ENCODE results near the gene MAD1L1.
"Not testable (repeated sequence)": the region's sequence is repeated elsewhere in the genome, so short reads cannot be mapped to it uniquely, and the experiment has no call there.

Gene MAD1L1

DNA sequence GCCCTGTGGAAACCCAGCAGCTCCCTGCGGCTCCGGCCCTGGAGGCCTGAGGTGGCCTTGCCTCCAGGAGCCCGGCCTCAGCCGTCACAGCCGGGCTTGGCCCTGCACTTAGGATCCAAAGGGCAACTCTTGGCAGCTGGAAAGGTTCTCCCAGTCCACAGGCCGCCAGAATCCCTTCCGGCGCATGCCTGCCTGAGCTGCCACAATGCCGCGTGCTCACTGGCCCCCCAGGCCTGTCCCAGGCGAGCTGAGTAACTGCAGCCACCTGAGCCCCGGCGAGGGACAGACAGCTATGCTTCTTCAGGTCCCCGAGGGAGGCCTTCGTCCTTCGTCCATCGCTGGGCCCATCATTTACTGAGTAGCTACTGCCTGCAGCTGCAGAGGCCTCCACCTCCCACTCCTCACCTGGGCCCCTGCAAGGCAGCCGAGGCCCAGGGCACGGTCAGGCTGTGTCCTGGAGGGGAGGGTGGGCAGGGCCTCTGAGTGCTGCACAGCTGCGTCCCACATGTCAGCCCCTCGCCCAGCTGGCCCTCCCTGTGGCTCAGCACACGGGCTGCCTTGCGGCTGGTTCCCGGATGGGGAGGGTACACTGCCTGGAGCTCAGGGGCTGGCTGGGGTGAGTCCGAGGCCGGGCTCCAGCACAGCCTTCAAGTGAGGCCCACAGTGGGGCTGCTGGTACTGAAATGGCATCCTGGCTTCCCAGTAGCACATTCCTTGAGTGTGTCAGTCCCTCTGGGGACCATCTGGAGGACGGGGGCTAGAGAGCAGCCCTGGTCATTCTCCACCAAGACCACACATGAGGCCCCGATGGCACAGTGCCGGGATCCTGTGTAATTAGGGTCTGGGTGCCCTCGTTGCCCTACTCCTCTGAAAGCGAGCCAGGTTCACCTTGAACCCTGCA lies 390.2 kb downstream of the MAD1L1 start:
- Histone ChIP-seq H3K9me3 (no peaks in the 10 kb centered on the region), H3K4me3 (ENCODE audit: low read depth in 1 of 2, low read length in 1 of 2) (no peak overlapping the region), H3K36me3 (no peaks in the 10 kb centered on the region), H3K27me3 (no peaks in the 10 kb centered on the region), H3K27ac (no peak overlapping the region), H3K4me1 (ENCODE audit: control insufficient read depth in 1 of 2, insufficient read depth in 1 of 2, low read depth in 1 of 2, low read length in 1 of 2) (peaks cover 0 to 11% of the 10 kb centered on the region in 2 experiments)
- no peak for TF ChIP-seq CTCF (IDR thresholded peaks at IDR 0.05)

DNA sequence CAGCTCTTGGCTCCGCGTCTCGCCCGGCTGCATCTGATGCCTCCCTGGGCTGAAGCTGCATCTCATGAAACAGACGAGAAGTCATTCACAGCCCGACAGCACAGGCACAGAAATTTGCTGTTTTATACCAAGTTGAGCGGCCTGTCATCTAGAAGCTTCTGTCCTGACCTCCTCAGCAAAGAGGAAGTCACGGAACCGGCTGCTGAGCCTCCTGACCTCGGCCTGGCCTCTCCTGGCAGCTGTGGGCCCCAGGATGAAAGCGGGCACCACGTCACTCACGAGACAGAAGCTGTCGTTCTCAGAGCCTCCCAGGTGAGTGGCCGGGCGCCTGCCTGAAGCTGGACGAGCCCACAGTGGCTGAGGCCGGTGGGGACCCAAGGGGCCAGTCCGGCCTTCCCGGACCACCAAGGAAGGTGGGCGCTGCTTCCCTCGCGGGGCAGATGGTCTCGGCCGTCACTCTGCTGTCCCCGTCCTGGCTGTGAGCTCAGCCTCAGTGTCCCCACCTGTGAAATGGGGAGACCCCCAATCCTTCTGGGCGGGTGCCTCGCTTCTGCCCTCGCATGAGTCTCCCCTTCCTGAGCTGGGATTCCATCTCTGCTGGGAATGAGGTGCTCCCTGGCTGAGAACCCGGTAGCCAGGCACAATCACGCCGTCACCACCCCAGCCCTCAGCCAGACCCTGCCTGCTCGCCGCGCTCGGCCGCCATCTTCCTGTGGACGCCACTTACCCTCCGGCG lies 391.3 kb downstream of the MAD1L1 start:
- not testable (repeated sequence) for H3K9me3 ChIP-seq; H3K4me1 ChIP-seq (ENCODE audit: control insufficient read depth in 1 of 2, insufficient read depth in 1 of 2, low read depth in 1 of 2, low read length in 1 of 2); H3K4me3 ChIP-seq (ENCODE audit: low read depth in 1 of 2, low read length in 1 of 2); H3K27me3 ChIP-seq; H3K36me3 ChIP-seq; H3K27ac ChIP-seq

GRCh38 chr7:1840744-1841143 lies 392.0 kb downstream of the MAD1L1 start:
- H3K27ac ChIP-seq; H3K4me1 ChIP-seq (ENCODE audit: control insufficient read depth in 1 of 2, insufficient read depth in 1 of 2, low read depth in 1 of 2, low read length in 1 of 2); H3K4me3 ChIP-seq (ENCODE audit: low read depth in 1 of 2, low read length in 1 of 2); H3K27me3 ChIP-seq; H3K9me3 ChIP-seq; H3K36me3 ChIP-seq: not testable (repeated sequence)

DNA sequence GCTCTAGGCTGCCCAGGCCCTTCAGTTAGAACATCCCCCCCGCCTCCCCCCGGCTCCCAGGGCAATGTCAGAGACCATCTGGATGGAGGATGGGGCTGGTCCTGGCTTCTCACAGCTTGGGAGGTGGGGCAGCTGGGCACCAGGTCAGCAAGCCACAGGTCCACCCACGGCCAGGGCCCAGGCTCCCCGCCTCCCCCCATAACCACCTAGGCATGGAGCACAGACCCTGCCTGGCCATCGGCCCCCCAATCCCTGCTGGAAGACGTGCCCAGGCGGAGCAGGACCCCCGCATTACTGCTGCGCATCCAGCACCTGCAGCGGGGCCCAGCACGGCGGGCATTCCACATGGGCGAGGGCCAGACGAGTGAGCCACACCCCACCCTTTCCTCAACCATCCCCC lies 393.0 kb downstream of the MAD1L1 start:
- H3K4me1 ChIP-seq (ENCODE audit: control insufficient read depth in 1 of 2, insufficient read depth in 1 of 2, low read depth in 1 of 2, low read length in 1 of 2) = peaks cover 0 to 6% of the 10 kb centered on the region in 2 experiments
- no peak overlapping the region for H3K27ac ChIP-seq
- no peaks in the 10 kb centered on the region for H3K9me3 ChIP-seq
- no peak for TF ChIP-seq CTCF (IDR thresholded peaks at IDR 0.05)
- no peaks in the 10 kb centered on the region for H3K27me3 ChIP-seq
- no peak overlapping the region for H3K4me3 ChIP-seq (ENCODE audit: low read depth in 1 of 2, low read length in 1 of 2)
- no peaks in the 10 kb centered on the region for H3K36me3 ChIP-seq

- H3K27me3 ChIP-seq; H3K27ac ChIP-seq; H3K36me3 ChIP-seq; H3K4me3 ChIP-seq (ENCODE audit: low read depth in 1 of 2, low read length in 1 of 2); H3K4me1 ChIP-seq (ENCODE audit: control insufficient read depth in 1 of 2, insufficient read depth in 1 of 2, low read depth in 1 of 2, low read length in 1 of 2); H3K9me3 ChIP-seq: not testable (repeated sequence)
Measured at GRCh38 chr7:1838911-1839531, 393.7 kb downstream of the MAD1L1 start.

DNA sequence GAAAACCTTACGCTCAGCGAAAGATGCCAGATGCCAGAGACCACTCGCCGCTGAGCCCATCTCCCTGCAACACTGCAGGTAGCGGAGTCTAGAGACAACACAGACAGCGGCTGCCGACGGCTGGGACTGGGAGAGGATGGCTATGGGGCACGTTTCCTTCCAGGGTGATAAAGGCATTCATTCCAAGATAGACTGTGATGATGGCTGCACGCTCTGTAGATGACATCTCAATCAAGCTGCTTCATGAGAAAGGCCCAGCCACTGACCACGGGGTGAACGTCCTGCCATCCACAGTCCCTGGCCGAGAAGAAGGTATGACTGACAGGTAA lies 394.2 kb downstream of the MAD1L1 start:
- H3K27ac ChIP-seq; H3K27me3 ChIP-seq; H3K36me3 ChIP-seq; H3K4me3 ChIP-seq (ENCODE audit: low read depth in 1 of 2, low read length in 1 of 2); H3K4me1 ChIP-seq (ENCODE audit: control insufficient read depth in 1 of 2, insufficient read depth in 1 of 2, low read depth in 1 of 2, low read length in 1 of 2); H3K9me3 ChIP-seq: not testable (repeated sequence)

GRCh38 chr7:1837696-1838543 lies 394.8 kb downstream of the MAD1L1 start:
- H3K36me3 ChIP-seq; H3K4me3 ChIP-seq (ENCODE audit: low read depth in 1 of 2, low read length in 1 of 2); H3K27ac ChIP-seq; H3K9me3 ChIP-seq; H3K4me1 ChIP-seq (ENCODE audit: control insufficient read depth in 1 of 2, insufficient read depth in 1 of 2, low read depth in 1 of 2, low read length in 1 of 2); H3K27me3 ChIP-seq: not testable (repeated sequence)

GRCh38 chr7:1831933-1832535 lies 400.7 kb downstream of the MAD1L1 start:
- not testable (repeated sequence) for H3K4me3 ChIP-seq (ENCODE audit: low read depth in 1 of 2, low read length in 1 of 2); H3K9me3 ChIP-seq; H3K27ac ChIP-seq; H3K36me3 ChIP-seq; H3K4me1 ChIP-seq (ENCODE audit: control insufficient read depth in 1 of 2, insufficient read depth in 1 of 2, low read depth in 1 of 2, low read length in 1 of 2); H3K27me3 ChIP-seq

DNA sequence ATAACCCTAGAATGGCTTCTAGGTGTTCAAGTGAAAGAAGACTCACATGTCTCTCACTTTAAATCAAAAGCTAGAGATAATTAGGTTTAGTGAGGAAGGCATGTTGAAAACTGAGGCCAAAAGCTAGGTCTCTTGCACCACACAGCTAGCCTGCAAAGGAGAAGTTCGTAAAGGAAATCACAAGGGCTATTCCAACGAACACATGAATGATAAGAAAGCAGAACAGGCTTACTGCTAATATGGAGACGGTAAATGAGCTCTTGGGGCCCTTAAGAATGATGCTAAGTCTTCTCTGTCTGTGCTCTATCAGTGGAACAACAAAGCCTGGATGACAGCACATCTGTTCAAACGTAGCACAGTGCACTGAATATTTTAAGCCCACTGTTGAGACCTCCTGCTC lies 401.3 kb downstream of the MAD1L1 start:
- H3K27me3 ChIP-seq; H3K27ac ChIP-seq; H3K4me1 ChIP-seq (ENCODE audit: control insufficient read depth in 1 of 2, insufficient read depth in 1 of 2, low read depth in 1 of 2, low read length in 1 of 2); H3K9me3 ChIP-seq; H3K4me3 ChIP-seq (ENCODE audit: low read depth in 1 of 2, low read length in 1 of 2); H3K36me3 ChIP-seq: not testable (repeated sequence)

DNA sequence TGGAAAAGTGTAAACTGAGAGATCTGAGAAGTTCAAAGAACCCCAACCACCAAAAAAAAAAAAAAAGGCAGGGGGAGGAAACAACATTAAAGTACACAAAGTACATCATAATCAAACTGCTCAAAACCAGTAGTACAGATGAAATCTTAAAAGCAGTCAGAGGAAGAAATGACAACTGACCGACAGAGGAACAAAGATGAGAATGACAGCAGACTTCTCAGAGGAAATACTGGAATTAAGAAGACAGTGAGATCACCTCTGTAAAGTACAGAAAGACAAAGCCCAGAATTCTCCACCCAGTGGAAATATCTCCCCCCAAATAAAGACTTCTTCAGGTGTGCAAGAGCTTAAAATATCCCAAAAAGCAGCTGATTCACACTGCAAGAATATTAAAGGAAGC lies 403.1 kb downstream of the MAD1L1 start:
- H3K9me3 ChIP-seq; H3K4me1 ChIP-seq (ENCODE audit: control insufficient read depth in 1 of 2, insufficient read depth in 1 of 2, low read depth in 1 of 2, low read length in 1 of 2); H3K36me3 ChIP-seq; H3K27ac ChIP-seq; H3K27me3 ChIP-seq; H3K4me3 ChIP-seq (ENCODE audit: low read depth in 1 of 2, low read length in 1 of 2): not testable (repeated sequence)
